SK-N-SH (cell line): ENCODE results near the gene SEMG1. TPM values are rescaled to one million over a fixed set of nuclear protein-coding genes. Genes with fewer than 3 reads are reported as not detected.

Experiments used
- CTCF ChIA-PET: fragments of 300-600, 350-600 bp; formaldehyde crosslinking; extraction: SDS; loops from one replicate; lab custom pipeline; 2021; lab: Yijun Ruan, JAX
- POLR2A ChIA-PET: fragments of 350-600 bp; sonication (Branson Sonifier 250); formaldehyde crosslinking; extraction: SDS; loops from one replicate; lab custom pipeline; 2020; ENCODE audit warnings: antibody characterized with exemption, inconsistent platforms; lab: Yijun Ruan, JAX
- DNase-seq: peaks from one replicate; pipeline ENCODE4 v3.0.0; 2012
- H2AFZ ChIP-seq: fragments of 200-600 bp; sonication (generic); 2 replicates; pipeline ENCODE4 v1.8.1; 2016; ENCODE audit warnings: antibody characterized with exemption, mild to moderate bottlenecking, low read depth
- H3F3A ChIP-seq: fragments of 200-600 bp; sonication (generic); replicated peaks from 2 replicates; pipeline ENCODE3; 2016; ENCODE audit warnings: antibody characterized with exemption, mild to moderate bottlenecking; ENCODE audit not compliant: insufficient read depth
- H3K27ac ChIP-seq, 2 experiments: fragments of 200-500 bp in 1 of 2; fragments of 200-600 bp in 1 of 2; sonication (Bioruptor generic) in 1 of 2; sonication (generic), shearing (Covaris generic) in 1 of 2; 2 replicates each; pipeline versions ENCODE4 v1.5.1 to v1.6.1; 2014 to 2016; ENCODE audit warnings: low read depth in 2 of 2, inconsistent platforms in 1 of 2, low read length in 1 of 2, mild to moderate bottlenecking in 1 of 2, mixed read lengths in 1 of 2
- H3K27me3 ChIP-seq: fragments of 200-600 bp; sonication (generic), shearing (Covaris generic); 2 replicates; pipeline ENCODE4 v1.6.1; 2016; ENCODE audit warnings: mixed run types; ENCODE audit not compliant: insufficient read depth
- H3K36me3 ChIP-seq, 2 experiments: fragments of 200-500 bp in 1 of 2; fragments of 200-600 bp in 1 of 2; sonication (Bioruptor generic) in 1 of 2; sonication (generic) in 1 of 2; replicated peaks in 1 of 2; 2 replicates each; pipeline versions ENCODE3 to v1.5.1; 2014 to 2016; ENCODE audit warnings: low read length in 1 of 2, mild to moderate bottlenecking in 1 of 2; ENCODE audit not compliant: insufficient read depth in 2 of 2, control insufficient read depth in 1 of 2
- H3K4me1 ChIP-seq, 2 experiments: fragments of 200-500 bp in 1 of 2; fragments of 200-600 bp in 1 of 2; sonication (Bioruptor generic) in 1 of 2; sonication (generic), shearing (Covaris generic) in 1 of 2; 2 replicates each; pipeline versions ENCODE4 v1.5.1 to v1.6.1; 2014 to 2016; ENCODE audit warnings: low read depth in 1 of 2, low read length in 1 of 2, mixed run types in 1 of 2; ENCODE audit not compliant: insufficient read depth in 2 of 2, control insufficient read depth in 1 of 2
- H3K4me2 ChIP-seq: fragments of 200-600 bp; sonication (generic), shearing (Covaris generic); 2 replicates; pipeline ENCODE4 v1.6.1; 2017; ENCODE audit warnings: mixed run types
- H3K4me3 ChIP-seq, 2 experiments: fragments of 200-500 bp in 1 of 2; fragments of 200-600 bp in 1 of 2; sonication (Bioruptor generic) in 1 of 2; sonication (generic), shearing (Covaris generic) in 1 of 2; 2 replicates each; pipeline versions ENCODE4 v1.5.1 to v1.8.1; 2014 to 2016; ENCODE audit warnings: low read depth in 2 of 2, inconsistent platforms in 1 of 2, low read length in 1 of 2, mild to moderate bottlenecking in 1 of 2, mixed read lengths in 1 of 2, moderate library complexity in 1 of 2
- H3K79me2 ChIP-seq: fragments of 200-600 bp; sonication (generic); 2 replicates; pipeline ENCODE4 v1.8.1; 2017; ENCODE audit warnings: mild to moderate bottlenecking; ENCODE audit not compliant: insufficient read depth
- H3K9ac ChIP-seq: fragments of 200-600 bp; sonication (generic); 2 replicates; pipeline ENCODE4 v1.6.1; 2017; ENCODE audit warnings: mixed run types
- H3K9me2 ChIP-seq: fragments of 200-600 bp; sonication (generic); 2 replicates; pipeline ENCODE4 v1.6.1; 2017; ENCODE audit warnings: mixed run types
- H3K9me3 ChIP-seq: fragments of 200-600 bp; sonication (generic); 2 replicates; pipeline ENCODE4 v1.6.1; 2017; ENCODE audit warnings: mixed run types, mild to moderate bottlenecking, moderate library complexity
- H4K20me1 ChIP-seq: fragments of 200-600 bp; sonication (generic); 2 replicates; pipeline ENCODE4 v1.6.1; 2017; ENCODE audit warnings: mild to moderate bottlenecking, mixed run types; ENCODE audit not compliant: insufficient read depth
- EP300 ChIP-seq, 2 experiments: IDR thresholded peaks; 2 replicates each; pipeline versions ENCODE4 v1.4.0 to v1.6.1; 2012; ENCODE audit warnings: borderline replicate concordance in 1 of 2, low read depth in 1 of 2, low read length in 1 of 2
- FOSL2 ChIP-seq: IDR thresholded peaks from 2 replicates; pipeline ENCODE4 v1.4.0; 2012; ENCODE audit warnings: low read depth, mild to moderate bottlenecking, moderate library complexity, borderline replicate concordance
- FOXJ3 ChIP-seq: sonication (generic); formaldehyde crosslinking; IDR thresholded peaks from 2 replicates; pipeline ENCODE4 v1.5.1; 2020; ENCODE audit warnings: mild to moderate bottlenecking, missing genetic modification reagents
- FOXM1 ChIP-seq: IDR thresholded peaks from 2 replicates; pipeline ENCODE4 v1.4.0; 2012; ENCODE audit warnings: low read depth, mild to moderate bottlenecking
- GABPA ChIP-seq: IDR thresholded peaks from 2 replicates; pipeline ENCODE4 v1.4.0; 2012; ENCODE audit warnings: low read depth, mild to moderate bottlenecking
- JUND ChIP-seq: IDR thresholded peaks from 2 replicates; pipeline ENCODE4 v1.4.0; 2012
- MEF2A ChIP-seq: IDR thresholded peaks from 2 replicates; pipeline ENCODE4 v1.4.0; 2012; ENCODE audit warnings: low read depth, borderline replicate concordance
- MXI1 ChIP-seq: IDR thresholded peaks from 2 replicates; pipeline ENCODE4 v1.6.1; 2012; ENCODE audit warnings: mild to moderate bottlenecking, low read depth, low read length, improper control_type of control experiment
- RCOR1 ChIP-seq: fragments of 150-350 bp; IDR thresholded peaks from 2 replicates; pipeline ENCODE4 v1.6.1; 2017; ENCODE audit warnings: antibody characterized with exemption, low read length
- TCF12 ChIP-seq: IDR thresholded peaks from 2 replicates; pipeline ENCODE4 v1.4.0; 2012
- USF2 ChIP-seq: fragments of 150-350 bp; IDR thresholded peaks from 2 replicates; pipeline ENCODE4 v1.6.1; 2017; ENCODE audit warnings: antibody characterized with exemption, low read length, low read depth, borderline replicate concordance
- ZBTB33 ChIP-seq: IDR thresholded peaks from 2 replicates; pipeline ENCODE4 v1.4.0; 2012; ENCODE audit warnings: low read depth, borderline replicate concordance
- WGBS: methylation state at CpG from one replicate; pipeline ENCODE4 v1.1.6; 2017; ENCODE audit warnings: low lambda C conversion rate; 5-methylcytosine and 5-hydroxymethylcytosine counted together
- polyA plus RNA-seq, 3 experiments: library from polyadenylated mRNA; depleted of rRNA; stranded (reverse); fragments of >200 nt; gene quantifications; 2 replicates each; pipeline ENCODE4 v1.2.3, GENCODE V29; 2012

Gene SEMG1
- polyA plus RNA-seq, 1 of the 3 experiments (the other 2 are of a cell fraction): not detected

- TF ChIP-seq ZBTB33: no peak
- TF ChIP-seq USF2: no peak
- no peak for TF ChIP-seq EP300 (IDR thresholded peaks at IDR 0.05; ENCODE audit: borderline replicate concordance in 1 of 2, low read depth in 1 of 2, low read length in 1 of 2)
- TF ChIP-seq, all 33 proteins: peak for 0
These were observed 13.5 kb upstream of the SEMG1 start (continued) for GRCh38 chr20:45193331-45193730.

GRCh38 chr20:45209924-45210323, 3.1 kb downstream of the SEMG1 start:
- Histone ChIP-seq H4K20me1 (no peaks in the 10 kb centered on the region), H2AFZ (no peak overlapping the region), H3K9ac (no peak overlapping the region), H3F3A (no peaks in the 10 kb centered on the region), H3K4me2 (no peak overlapping the region), H3K27me3 (no peaks in the 10 kb centered on the region), H3K4me3 (no peak overlapping the region), H3K4me1 (no peaks in the 10 kb centered on the region), H3K36me3 (no peaks in the 10 kb centered on the region), H3K27ac (no peak overlapping the region), H3K79me2 (no peaks in the 10 kb centered on the region), H3K9me3 (no peaks in the 10 kb centered on the region), H3K9me2 (no peaks in the 10 kb centered on the region)
- ChIA-PET CTCF (no interaction called here), POLR2A (no interaction called here)
- 6% methylated on average over 1 of the region's 1 CpG for WGBS
- DNase-seq: no peak
- TF ChIP-seq EP300 (IDR thresholded peaks at IDR 0.05; ENCODE audit: borderline replicate concordance in 1 of 2, low read depth in 1 of 2, low read length in 1 of 2) (no peak), GABPA (no peak), JUND (no peak), FOSL2 (no peak), MXI1 (no peak), FOXM1 (no peak), RCOR1 (no peak), TCF12 (no peak), FOXJ3 (CRISPR knock-in tag) (no peak), ZBTB33 (no peak), MEF2A (no peak)
